Liver (tissue), 9 donors: ENCODE results near the gene PTPN14. TPM values are rescaled to one million over a fixed set of nuclear protein-coding genes. Genes with fewer than 3 reads are reported as not detected.

Experiments used
- DNase-seq: peaks from one replicate; pipeline ENCODE4 v3.0.0-alpha.2; 2017; ENCODE audit warnings: low spot score
- H3K27ac ChIP-seq, 2 donors: one replicate each; pipeline ENCODE4 v1.7.0; 2013; ENCODE audit warnings: inconsistent platforms in 2 of 2, low read length in 2 of 2, control low read depth in 1 of 2, low read depth in 1 of 2, mild to moderate bottlenecking in 1 of 2
- H3K27me3 ChIP-seq, 4 donors: one replicate each; pipeline versions ENCODE4 v1.6.1 to v1.7.0; 2013; ENCODE audit warnings: low read length in 3 of 4, inconsistent platforms in 1 of 4, mild to moderate bottlenecking in 1 of 4, moderate library complexity in 1 of 4; ENCODE audit not compliant: control insufficient read depth in 4 of 4, insufficient read depth in 4 of 4
- H3K36me3 ChIP-seq, 4 donors: one replicate each; pipeline versions ENCODE4 v1.6.1 to v1.7.0; 2013; ENCODE audit warnings: low read length in 3 of 4, mild to moderate bottlenecking in 3 of 4, low read depth in 1 of 4, moderate library complexity in 1 of 4; ENCODE audit not compliant: control insufficient read depth in 4 of 4, insufficient read depth in 3 of 4
- H3K4me1 ChIP-seq, 4 donors: one replicate each; pipeline versions ENCODE4 v1.6.1 to v1.7.0; 2013; ENCODE audit warnings: low read length in 3 of 4, mild to moderate bottlenecking in 3 of 4, moderate library complexity in 1 of 4; ENCODE audit not compliant: control insufficient read depth in 4 of 4, insufficient read depth in 4 of 4
- H3K4me3 ChIP-seq, 3 donors: one replicate each; pipeline versions ENCODE4 v1.6.1 to v1.7.0; 2013; ENCODE audit warnings: low read length in 3 of 3, control low read depth in 1 of 3, low read depth in 1 of 3, mild to moderate bottlenecking in 1 of 3
- H3K9ac ChIP-seq, 2 donors: one replicate each; pipeline ENCODE4 v1.7.0; 2013; ENCODE audit warnings: low read length in 2 of 2, mild to moderate bottlenecking in 2 of 2, moderate library complexity in 2 of 2, control low read depth in 1 of 2, low read depth in 1 of 2
- H3K9me3 ChIP-seq, 4 donors: one replicate each; pipeline versions ENCODE4 v1.6.1 to v1.7.0; 2013; ENCODE audit warnings: low read length in 3 of 4; ENCODE audit not compliant: control insufficient read depth in 4 of 4
- EGR1 ChIP-seq, 2 donors: IDR thresholded peaks; 2 replicates each; pipeline ENCODE4 v1.6.1; 2016 to 2018; ENCODE audit warnings: antibody characterized with exemption in 2 of 2, low read depth in 2 of 2
- FOXA1 ChIP-seq: IDR thresholded peaks from 2 replicates; pipeline ENCODE4 v1.6.1; 2016; ENCODE audit warnings: antibody characterized with exemption
- FOXA2 ChIP-seq: IDR thresholded peaks from 2 replicates; pipeline ENCODE4 v1.6.1; 2016; ENCODE audit warnings: antibody characterized with exemption
- GABPA ChIP-seq, 2 donors: IDR thresholded peaks in 1 of 2; conservative IDR thresholded peaks in 1 of 2; 2 replicates each; pipeline ENCODE4 v1.6.1; 2016; ENCODE audit warnings: antibody characterized with exemption in 2 of 2, mild to moderate bottlenecking in 1 of 2, moderate library complexity in 1 of 2
- HNF4G ChIP-seq: IDR thresholded peaks from 2 replicates; pipeline ENCODE4 v1.6.1; 2016; ENCODE audit warnings: antibody characterized with exemption
- JUND ChIP-seq, 2 donors: IDR thresholded peaks; 2 replicates each; pipeline ENCODE4 v1.6.1; 2016; ENCODE audit warnings: antibody characterized with exemption in 2 of 2
- NR2F2 ChIP-seq: IDR thresholded peaks from 2 replicates; pipeline ENCODE4 v1.6.1; 2016; ENCODE audit warnings: antibody characterized with exemption
- RAD21 ChIP-seq, 2 donors: IDR thresholded peaks; 2 replicates each; pipeline ENCODE4 v1.6.1; 2016; ENCODE audit warnings: antibody characterized with exemption in 2 of 2, mild to moderate bottlenecking in 2 of 2
- RXRA ChIP-seq, 2 donors: IDR thresholded peaks; 2 replicates each; pipeline ENCODE4 v1.6.1; 2017 to 2018; ENCODE audit warnings: antibody characterized with exemption in 2 of 2, mild to moderate bottlenecking in 1 of 2
- SP1 ChIP-seq: IDR thresholded peaks from 2 replicates; pipeline ENCODE4 v1.6.1; 2018; ENCODE audit warnings: antibody characterized with exemption, mild to moderate bottlenecking
- TAF1 ChIP-seq: conservative IDR thresholded peaks from 2 replicates; pipeline ENCODE4 v1.6.1; 2016; ENCODE audit warnings: antibody characterized with exemption, mild to moderate bottlenecking
- YY1 ChIP-seq: IDR thresholded peaks from 2 replicates; pipeline ENCODE4 v1.6.1; 2016; ENCODE audit warnings: antibody characterized with exemption, mild to moderate bottlenecking
- WGBS: extraction: QIAGEN DNeasy Blood & Tissue Kit; methylation state at CpG from one replicate; pipeline ENCODE4 v1.1.7; 2013; 5-methylcytosine and 5-hydroxymethylcytosine counted together
- polyA plus RNA-seq, 2 donors: library from polyadenylated mRNA; stranded (reverse) in 1 of 2; unstranded in 1 of 2; fragments of 200-250 nt in 1 of 2; fragments of >200 nt in 1 of 2; fragmentation: Nextera tagmentation in 1 of 2; extraction: Ambion mirVana in 1 of 2; gene quantifications; one replicate each; pipeline versions ENCODE4 v1.2.1 to v1.2.3, GENCODE V29; 2013 to 2015
- total RNA-seq, 2 donors: library from RNA; depleted of rRNA; stranded (reverse); fragments of >200 nt; gene quantifications; one replicate each; pipeline ENCODE4 v1.2.3, GENCODE V29; 2014
- TF ChIP-seq, protein P1 (sequence below): fragments of 150-350 bp; IDR thresholded peaks from 2 replicates; pipeline ENCODE4 v1.5.1; 2017; ENCODE audit warnings: improper control_type of control experiment, low read depth, low read length; ENCODE audit not compliant: missing input control
- TF ChIP-seq, protein P2 (sequence below): IDR thresholded peaks from 2 replicates; pipeline ENCODE4 v1.6.1; 2016; ENCODE audit warnings: antibody characterized with exemption
- TF ChIP-seq, protein P3 (sequence below): IDR thresholded peaks from 2 replicates; pipeline ENCODE4 v1.6.1; 2016; ENCODE audit warnings: antibody characterized with exemption
- donor health status: healthy.
- donor health status: healthy.
- donor health status: healthy.
- donor health status: healthy.
- donor health status: healthy.

Gene PTPN14
- total and polyA plus RNA-seq, 4 donors: 0.54 to 3.2 (median 1.5) TPM

DNA sequence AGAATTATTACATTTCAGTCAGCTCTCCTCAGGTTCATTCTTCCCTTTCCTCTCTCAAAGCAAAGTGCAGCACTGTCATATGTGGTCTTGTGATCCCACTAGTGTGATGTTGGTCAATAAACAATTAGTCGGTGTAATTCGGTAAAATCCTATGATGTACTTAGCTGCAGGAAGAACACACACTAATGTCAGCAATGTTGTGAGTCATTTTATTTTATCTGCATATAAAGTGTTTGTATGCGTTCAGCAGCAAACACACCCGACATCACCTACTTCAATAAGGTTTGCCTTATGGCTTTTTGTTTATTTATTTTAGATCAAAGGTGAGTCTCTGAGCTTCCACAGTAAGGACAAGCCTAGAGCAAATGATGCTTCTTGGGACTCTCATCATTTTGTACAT, 47.8 kb downstream of the PTPN14 start:
- no peaks in the 10 kb centered on the region for H3K9me3 ChIP-seq
- no peak overlapping the region for H3K9ac ChIP-seq
- DNase-seq: no peak
- H3K4me3 ChIP-seq: no peak overlapping the region
- WGBS: 38% methylated on average over 4 of the region's 4 CpGs
- TF ChIP-seq YY1 (no peak), NR2F2 (no peak), EGR1 (IDR thresholded peaks at IDR 0.05; ENCODE audit: low read depth in 2 of 2) (no peak), FOXA1 (no peak), GABPA (IDR thresholded peaks at IDR 0.05 in 1 of 2, conservative IDR thresholded peaks at IDR 0.05 in 1 of 2) (no peak), FOXA2 (no peak), RXRA (IDR thresholded peaks at IDR 0.05) (no peak), SP1 (no peak)
- TF ChIP-seq, protein P1, sequence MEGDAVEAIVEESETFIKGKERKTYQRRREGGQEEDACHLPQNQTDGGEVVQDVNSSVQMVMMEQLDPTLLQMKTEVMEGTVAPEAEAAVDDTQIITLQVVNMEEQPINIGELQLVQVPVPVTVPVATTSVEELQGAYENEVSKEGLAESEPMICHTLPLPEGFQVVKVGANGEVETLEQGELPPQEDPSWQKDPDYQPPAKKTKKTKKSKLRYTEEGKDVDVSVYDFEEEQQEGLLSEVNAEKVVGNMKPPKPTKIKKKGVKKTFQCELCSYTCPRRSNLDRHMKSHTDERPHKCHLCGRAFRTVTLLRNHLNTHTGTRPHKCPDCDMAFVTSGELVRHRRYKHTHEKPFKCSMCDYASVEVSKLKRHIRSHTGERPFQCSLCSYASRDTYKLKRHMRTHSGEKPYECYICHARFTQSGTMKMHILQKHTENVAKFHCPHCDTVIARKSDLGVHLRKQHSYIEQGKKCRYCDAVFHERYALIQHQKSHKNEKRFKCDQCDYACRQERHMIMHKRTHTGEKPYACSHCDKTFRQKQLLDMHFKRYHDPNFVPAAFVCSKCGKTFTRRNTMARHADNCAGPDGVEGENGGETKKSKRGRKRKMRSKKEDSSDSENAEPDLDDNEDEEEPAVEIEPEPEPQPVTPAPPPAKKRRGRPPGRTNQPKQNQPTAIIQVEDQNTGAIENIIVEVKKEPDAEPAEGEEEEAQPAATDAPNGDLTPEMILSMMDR: no peak
- TF ChIP-seq, protein P2, sequence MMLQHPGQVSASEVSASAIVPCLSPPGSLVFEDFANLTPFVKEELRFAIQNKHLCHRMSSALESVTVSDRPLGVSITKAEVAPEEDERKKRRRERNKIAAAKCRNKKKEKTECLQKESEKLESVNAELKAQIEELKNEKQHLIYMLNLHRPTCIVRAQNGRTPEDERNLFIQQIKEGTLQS: no peak
- TF ChIP-seq, protein P3, sequence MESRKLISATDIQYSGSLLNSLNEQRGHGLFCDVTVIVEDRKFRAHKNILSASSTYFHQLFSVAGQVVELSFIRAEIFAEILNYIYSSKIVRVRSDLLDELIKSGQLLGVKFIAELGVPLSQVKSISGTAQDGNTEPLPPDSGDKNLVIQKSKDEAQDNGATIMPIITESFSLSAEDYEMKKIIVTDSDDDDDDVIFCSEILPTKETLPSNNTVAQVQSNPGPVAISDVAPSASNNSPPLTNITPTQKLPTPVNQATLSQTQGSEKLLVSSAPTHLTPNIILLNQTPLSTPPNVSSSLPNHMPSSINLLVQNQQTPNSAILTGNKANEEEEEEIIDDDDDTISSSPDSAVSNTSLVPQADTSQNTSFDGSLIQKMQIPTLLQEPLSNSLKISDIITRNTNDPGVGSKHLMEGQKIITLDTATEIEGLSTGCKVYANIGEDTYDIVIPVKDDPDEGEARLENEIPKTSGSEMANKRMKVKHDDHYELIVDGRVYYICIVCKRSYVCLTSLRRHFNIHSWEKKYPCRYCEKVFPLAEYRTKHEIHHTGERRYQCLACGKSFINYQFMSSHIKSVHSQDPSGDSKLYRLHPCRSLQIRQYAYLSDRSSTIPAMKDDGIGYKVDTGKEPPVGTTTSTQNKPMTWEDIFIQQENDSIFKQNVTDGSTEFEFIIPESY: no peak
- no peaks in the 10 kb centered on the region for H3K27me3 ChIP-seq
- H3K4me1 ChIP-seq: no peaks in the 10 kb centered on the region
- no peak overlapping the region for H3K27ac ChIP-seq
- H3K36me3 ChIP-seq: no peaks in the 10 kb centered on the region

DNA sequence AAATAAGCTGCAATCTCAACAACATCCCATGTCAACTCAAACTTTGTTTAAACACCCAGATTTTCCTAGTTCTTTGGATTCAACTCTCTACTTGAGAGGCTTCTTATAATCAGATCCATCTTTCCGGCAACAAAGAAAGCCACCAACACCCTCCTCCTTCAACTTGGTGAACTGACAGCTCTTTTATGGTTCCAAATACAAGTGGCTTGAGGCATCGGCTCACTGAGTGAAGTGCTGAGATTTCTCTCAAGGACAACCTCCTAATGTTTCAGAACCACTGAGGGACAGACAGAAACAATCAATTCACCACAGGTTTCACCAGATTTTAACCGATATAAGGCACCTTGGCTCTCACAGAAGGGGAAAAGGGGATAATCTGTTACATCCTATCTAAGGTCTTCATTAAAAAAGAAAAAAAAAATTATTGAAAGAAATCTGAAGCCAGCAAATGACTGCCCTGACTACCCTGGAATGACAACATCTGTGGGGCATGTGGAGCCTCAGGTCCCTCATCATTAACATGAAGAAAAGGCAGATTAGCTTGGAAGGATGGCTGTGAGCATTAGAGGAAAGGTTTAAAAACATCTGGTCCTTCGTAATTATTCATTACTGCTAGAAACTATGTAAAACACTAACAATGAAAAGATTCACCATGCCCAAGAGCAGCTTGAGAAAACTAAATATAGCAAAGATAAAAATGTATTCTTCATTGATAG, 50.9 kb downstream of the PTPN14 start:
- 86% methylated on average over 4 of the region's 4 CpGs for WGBS
- H3K27me3 ChIP-seq: peaks cover 0 to 3% (median 0%) of the 10 kb centered on the region in 4 donors
- no peak for TF ChIP-seq HNF4G
- no peak for TF ChIP-seq TAF1
- TF ChIP-seq GABPA (IDR thresholded peaks at IDR 0.05 in 1 of 2, conservative IDR thresholded peaks at IDR 0.05 in 1 of 2): no peak
- no peak for TF ChIP-seq NR2F2
- TF ChIP-seq JUND (IDR thresholded peaks at IDR 0.05): no peak
- H3K4me3 ChIP-seq: no peak overlapping the region
- H3K36me3 ChIP-seq: no peaks in the 10 kb centered on the region
- no peak overlapping the region for H3K27ac ChIP-seq
- no peak overlapping the region for H3K9ac ChIP-seq
- no peak for DNase-seq
- no peaks in the 10 kb centered on the region for H3K9me3 ChIP-seq
- no peaks in the 10 kb centered on the region for H3K4me1 ChIP-seq

DNA sequence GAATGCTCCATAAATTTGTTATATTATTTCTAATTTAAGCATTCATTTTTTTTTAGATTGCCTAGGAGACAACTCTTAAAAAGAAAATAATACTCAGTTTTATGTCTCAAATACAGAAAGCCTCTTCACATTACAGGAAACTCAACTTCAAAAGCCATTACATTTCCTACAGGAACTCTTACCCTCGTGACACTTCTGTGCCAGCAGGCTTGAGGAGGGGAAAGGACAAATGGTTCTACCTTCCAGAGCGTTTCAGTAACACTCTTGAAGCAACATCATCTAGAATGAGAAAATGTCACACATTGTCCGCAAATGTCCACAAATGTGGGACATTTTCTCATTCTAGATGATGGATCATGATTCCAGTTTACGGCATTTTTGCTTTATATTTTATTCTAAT, 51.7 kb downstream of the PTPN14 start:
- Histone ChIP-seq H3K27ac (no peak overlapping the region), H3K9ac (no peak overlapping the region), H3K9me3 (no peaks in the 10 kb centered on the region), H3K36me3 (no peaks in the 10 kb centered on the region), H3K4me1 (no peaks in the 10 kb centered on the region), H3K4me3 (no peak overlapping the region), H3K27me3 (peaks cover 0 to 3% (median 0%) of the 10 kb centered on the region in 4 donors)
- TF ChIP-seq SP1: no peak
- TF ChIP-seq RXRA (IDR thresholded peaks at IDR 0.05): no peak
- TF ChIP-seq GABPA (IDR thresholded peaks at IDR 0.05 in 1 of 2, conservative IDR thresholded peaks at IDR 0.05 in 1 of 2): no peak
- TF ChIP-seq RAD21 (IDR thresholded peaks at IDR 0.05): no peak
- DNase-seq: no peak
- 71% methylated on average over 4 of the region's 4 CpGs for WGBS
